Activated CD4-positive, alpha-beta T cell treated with anti-CD3 and anti-CD28 coated beads, Interleukin-2, amount 50 U/mL, for 48 hours (primary cell): ENCODE results near the gene MIB2.

ENCODE experiments used
- DNase-seq, 2 experiments: peaks; one replicate each; pipeline ENCODE4 v3.0.0-alpha.2; 2020

MIB2 gene

DNA sequence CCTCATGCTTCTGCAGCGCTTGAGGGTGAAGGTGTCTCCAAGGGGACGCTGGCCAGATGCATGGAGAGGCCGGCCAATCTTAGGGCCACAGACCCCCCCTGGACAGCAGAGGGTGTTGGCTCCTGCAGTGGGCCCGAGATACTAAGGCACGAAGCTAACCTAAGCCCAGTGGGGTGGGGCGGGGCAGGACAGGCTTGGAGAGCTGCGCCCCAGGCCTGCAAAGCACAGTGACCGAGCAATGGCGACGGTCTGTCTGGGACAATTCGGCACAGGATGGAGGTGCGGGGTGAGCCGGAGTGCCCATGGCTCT, 16.6 kb upstream of the MIB2 start:
- no peak for DNase-seq

DNA sequence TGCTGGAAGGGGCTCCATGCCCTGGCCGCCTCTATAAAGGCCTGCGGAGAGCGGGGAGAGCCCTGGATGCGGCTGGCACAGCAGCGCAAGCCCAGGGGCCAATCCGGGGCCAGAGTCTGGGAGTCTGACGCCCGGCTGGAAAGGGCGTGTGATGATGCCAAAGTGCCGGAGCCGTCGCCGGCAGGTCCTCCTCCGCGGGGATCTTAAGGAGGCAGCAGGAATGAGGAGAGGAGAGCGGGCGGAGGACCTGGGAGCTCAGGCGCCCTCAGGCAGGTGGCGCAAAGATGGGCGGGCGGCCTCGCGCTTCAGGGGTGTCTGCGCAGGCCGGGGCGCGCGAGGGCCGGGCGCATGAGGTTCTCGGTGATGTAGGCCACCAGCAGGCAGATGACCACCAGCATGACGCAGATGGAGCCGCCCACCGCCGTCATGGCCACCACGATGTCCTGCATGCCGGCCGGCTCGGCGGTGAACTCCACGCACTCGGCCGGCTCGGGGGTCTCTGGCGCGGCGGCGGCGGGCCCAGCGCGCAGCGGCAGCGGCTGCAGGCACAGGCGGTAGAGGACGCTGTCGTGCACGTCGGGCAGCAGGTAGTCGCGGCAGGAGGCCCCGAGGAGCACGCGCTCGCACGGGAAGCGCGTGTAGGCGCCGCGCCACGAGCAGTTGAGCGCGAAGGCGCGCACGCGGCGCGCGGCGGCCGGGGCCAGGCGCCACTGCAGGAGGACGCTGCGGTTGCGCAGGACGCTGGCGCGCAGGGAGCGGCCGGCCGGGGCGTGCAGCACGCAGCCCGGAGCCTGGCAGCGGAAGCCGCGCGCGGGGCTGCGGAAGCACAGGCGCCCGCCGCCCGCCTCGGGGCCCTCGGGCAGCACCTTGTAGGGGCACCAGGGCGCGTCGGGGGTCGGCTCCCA, 16.0 kb upstream of the MIB2 start:
- DNase-seq = peak in 1 of 2 experiments; percentile 35

DNA sequence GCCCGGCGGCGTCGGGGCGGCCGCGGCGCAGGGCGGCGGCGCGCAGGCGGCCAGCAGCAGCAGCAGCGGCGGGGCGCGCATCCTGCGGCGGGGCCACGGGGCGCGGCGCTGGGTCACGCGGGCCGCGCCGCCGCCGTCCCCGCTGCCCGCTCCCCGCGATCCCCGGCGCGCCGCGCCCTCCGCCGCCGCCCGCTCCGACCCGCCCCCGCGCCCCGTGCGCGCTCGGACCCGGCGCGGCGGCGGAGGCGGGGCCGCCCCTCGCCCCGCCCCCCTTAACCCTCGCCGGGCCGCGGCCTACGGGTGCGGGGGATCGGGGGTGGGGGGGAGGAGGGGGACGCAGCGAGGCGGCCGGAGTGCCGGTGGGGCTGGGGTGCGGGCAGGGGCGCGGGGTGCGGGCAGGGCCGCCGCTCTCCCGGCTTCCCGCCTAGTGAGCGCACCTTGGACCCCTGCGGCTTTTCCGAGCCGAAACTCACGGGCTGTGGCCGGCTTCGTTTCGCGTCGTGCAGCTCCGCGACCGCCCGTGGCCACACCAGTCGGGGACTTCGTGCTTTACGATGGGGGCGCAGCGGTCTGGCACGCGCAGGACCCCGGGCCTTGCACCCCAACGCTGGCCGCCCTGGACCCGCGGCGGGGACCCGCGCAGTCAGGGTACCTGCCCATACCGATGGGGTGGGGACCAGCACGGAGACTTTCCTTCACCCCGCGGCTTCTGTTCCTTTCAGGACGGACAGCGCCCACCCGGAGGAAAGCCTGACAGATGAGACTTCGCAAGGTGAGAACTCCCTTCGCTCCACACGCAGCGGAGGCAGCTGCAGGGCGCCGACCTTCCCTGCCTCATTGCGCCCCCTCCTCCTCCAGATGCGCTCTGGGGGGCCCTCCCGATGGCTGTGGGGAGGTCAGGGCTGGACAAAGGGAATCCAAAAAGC, 15.1 kb upstream of the MIB2 start, which contains the start of gene FNDC10:
Gene FNDC10 (minus strand): TSS at position 201 of the 926 bp plus-strand sequence. CDS start 120 bp downstream, at position 81.
- no peak for DNase-seq

DNA sequence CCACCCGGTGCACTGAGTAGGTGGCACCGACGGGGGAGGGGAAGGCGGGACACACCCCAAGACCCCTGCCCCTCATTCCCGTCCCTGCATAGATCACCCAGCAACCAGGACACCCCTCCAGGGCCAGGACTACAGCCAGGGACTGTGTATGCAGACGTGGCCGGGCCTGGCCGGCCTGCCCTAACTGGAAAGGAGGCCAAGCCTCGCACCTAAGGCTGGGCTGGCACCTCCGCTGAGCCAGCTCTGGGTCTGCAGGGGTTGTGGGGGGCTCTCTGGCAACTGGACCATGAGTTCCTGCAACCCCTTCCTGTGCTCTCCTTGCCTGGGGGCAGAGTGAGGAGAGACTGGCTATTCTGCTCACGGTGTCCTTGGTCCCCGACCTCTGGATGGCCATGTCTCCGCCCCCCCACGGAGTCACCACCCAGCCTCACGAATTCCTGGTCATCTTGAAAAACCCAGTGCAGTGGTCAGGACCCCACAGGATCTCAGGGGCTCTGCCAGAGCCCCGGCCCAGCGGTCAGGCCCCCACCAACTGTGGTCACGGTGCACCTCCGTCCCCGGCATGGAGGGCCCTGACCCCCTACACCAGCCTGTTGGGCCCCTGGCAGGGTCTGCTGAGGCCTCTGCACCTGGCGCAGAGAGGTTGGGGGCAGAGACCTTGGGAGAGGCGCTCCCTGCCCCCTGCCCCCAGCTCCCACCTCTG, 14.3 kb upstream of the MIB2 start:
- DNase-seq = no peak

DNA sequence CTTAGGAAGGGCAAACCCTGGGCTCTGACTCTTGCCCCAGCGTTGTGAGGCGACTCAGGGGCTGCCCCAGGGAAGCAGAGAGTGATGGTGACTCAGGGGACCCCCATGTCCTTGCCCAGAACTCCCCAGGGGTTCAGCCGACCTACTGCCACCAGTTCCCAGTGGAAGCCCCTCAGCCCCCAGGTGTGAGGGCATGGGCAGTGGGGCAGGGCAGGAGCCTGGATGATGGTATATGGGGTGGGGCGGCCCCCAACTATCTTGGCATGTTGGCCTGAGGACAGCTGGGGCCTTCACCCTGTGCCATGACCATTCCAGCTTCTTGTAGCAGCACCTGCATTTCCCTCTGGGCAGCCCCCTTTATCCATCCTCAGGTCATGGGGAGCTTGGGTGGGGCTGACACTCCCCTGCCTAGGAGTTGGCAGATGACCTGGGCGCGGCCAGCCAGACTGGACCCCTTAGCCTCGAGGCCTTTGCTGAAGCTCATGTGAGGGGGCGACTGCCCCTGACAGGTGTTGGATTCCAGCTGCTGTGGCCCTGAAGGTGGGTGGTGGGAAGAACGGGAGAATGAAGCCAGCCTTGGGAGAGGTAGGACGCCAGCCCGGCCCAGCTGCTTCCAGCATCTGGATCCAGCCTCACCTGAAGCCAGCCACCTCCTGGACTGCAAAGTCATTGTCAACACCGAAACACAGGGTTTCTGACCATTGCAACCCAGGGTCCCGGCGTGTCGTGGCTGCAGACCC, 13.6 kb upstream of the MIB2 start:
- no peak for DNase-seq

DNA sequence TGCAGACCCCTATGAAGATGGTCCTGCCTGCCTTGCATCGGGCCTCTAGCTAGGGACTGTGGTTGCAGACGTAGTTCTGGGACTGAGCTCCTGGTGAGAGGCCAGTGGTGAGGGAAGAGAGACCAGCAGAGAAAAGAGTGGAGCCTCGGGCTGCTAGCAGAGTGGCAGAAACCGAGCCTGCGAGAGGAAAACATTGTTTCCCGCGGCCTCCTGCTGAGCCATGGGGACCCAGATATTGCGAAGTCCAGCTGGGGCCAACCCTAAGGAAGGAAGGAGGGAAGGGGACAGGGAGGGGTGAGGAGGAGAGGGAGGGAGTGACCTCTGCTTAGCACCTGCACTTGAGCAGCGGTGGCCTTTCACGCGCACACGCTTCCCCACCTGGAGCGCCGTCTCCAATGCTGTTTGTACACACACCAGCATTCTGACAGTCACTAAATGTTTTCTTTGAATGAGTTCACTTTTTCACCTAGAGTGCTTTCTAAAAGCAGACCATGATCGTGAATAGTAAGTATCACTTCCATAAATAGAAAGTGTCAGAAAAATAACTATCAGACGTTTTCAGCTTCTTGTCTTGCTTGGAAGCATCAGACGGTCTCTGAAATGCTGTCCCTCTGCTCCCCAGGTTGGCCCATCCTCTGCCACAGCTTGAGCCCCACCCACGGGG, 12.9 kb upstream of the MIB2 start:
- DNase-seq = no peak

DNA sequence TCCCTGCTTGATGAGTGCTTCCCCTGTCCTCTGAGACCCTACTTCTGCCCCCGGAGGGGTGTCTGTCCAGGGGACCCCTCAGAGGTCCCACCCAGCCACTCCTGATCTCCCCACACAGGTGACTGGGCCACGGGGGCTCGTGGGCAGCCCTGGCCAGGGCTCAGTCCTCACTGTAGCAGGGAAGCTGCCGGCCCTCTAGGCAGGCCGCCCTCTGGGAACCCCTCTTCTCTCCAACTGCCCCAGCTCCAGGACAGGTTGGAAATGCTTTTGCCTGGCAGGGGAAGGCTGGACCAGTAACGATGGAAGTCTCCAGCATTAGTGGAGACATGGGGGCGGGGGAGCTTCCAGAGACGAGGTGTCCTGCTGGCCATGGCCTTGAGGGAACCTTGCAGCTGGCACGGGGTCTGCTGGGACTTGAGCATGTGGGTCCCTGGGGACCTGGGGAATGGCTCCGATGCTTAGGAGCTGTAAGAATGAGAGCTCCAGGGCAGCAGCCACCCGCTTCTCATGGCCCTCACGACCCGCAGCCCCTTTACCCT, 12.3 kb upstream of the MIB2 start:
- no peak for DNase-seq

DNA sequence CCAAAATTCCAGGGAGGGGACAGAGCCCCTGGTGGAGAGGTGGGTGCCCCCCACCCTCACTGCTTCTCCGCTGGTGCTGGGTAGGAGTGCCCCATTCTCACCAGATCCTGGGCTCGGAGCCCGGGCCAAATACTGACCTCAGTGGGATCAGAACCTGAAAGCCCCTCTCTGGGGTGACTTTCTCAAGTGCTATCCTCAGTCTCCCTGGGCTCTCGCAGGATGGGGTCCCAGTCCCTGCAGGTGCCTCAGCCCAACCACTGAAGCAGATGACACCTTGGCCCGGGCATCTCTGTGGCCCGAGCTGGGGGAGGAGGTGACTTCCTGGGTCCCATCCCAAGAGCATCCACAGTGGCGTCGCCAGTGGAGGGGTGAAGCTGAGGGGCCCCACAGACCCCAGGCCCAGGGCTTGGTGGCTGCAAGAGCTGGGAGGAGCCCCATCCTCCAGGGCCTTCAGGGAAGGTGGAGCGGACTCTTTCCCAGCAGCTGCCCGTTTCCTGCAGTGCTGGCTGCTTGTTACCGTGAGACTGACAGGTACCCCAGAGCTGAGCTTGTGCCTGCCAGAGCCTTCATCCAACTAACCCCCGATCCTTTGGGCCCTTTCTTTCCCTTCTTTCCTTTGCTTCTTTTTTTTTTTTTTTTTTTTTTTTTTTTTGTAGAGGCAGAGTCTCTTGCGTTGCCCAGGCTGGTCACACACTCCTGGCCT, 11.5 kb upstream of the MIB2 start:
- DNase-seq = no peak

DNA sequence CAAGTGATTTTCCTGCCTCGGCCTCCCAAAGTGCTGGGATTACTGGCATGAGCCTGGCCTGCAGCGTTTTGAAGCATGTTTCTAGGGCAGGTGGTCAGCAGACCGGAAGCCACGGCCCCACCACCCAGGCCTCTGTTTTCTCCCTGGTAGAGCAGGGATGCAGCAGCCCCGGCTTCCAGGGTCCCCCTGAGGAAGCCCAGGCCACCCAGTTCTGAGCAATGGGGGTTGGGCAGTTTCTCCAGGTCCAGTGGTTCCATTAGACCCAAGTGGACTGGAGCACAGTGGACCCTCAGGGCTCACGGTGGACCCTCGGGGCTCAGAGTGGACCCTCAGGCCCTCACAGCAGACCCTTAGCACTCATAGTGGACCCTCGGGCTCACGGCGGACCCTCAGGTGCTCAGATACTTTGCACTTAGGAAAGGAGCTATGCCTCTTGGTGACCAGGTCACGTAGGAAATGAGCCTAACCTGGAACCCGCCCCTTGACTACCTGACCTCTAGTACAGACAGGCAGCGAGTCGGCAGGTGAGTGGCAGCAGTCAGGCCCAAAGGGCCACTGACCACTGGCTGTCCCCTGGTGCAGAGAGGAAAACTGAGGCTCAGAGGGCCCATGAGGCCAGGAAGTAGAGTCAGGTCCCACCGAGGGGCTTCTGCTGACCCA, 10.8 kb upstream of the MIB2 start:
- no peak for DNase-seq

DNA sequence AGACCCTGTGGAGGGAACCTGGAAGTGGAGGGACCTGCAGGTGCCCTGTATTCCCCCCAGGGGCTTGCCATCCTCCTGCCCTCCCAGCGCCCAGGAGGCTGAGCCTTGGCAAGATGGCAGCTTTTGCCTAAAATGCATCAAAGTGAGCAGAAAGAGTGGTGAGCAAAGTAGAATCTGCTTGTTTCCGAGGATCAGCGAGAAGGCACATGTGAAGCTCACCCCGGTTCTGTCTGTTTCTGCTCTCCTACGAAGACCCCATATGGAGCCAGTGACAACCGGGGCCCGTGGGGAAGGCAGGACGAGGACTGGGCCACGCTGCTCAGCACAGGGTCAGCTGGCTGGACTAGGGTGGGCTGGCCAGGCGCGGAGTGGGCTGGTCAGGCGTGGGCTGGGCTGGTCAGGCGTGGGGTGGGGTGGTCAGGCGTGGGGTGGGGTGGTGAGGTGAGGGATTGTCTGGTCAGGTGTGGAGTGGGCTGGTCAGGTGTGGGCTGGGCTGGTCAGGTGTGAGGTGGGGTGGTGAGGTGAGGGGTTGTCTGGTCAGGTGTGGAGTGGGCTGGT, 10.2 kb upstream of the MIB2 start:
- DNase-seq = no peak

DNA sequence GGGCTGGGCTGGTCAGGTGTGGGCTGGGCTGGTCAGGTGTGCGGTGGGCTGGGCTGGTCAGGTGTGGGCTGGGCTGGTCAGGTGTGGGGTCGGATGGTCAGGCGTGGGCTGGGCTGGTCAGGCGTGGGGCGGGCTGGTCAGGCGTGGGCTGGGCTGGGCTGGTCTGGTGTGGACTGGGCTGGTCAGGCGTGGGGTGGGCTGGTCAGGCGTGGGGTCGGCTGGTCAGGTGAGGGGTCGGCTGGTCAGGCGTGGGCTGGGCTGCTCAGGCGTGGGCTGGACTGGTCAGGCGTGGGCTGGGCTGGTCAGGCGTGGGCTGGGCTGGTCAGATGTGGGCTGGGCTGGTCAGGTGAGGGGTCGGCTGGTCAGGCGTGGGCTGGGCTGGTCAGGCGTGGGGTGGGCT, 9.6 kb upstream of the MIB2 start:
- no peak for DNase-seq

DNA sequence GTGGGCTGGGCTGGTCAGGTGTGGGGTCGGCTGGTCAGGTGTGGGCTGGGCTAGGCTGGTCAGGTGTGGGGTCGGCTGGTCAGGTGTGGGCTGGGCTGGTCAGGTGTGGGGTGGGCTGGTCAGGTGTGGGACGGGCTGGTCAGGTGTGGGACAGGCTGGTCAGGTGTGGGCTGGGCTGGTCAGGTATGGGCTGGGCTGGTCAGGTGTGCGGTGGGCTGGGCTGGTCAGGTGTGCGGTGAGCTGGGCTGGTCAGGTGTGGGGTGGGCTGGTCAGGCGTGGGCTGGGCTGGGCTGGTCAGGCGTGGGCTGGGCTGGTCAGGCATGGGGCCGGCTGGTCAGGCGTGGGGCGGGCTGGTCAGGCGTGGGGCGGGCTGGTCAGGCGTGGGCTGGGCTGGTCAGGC, 9.1 kb upstream of the MIB2 start:
- no peak for DNase-seq

DNA sequence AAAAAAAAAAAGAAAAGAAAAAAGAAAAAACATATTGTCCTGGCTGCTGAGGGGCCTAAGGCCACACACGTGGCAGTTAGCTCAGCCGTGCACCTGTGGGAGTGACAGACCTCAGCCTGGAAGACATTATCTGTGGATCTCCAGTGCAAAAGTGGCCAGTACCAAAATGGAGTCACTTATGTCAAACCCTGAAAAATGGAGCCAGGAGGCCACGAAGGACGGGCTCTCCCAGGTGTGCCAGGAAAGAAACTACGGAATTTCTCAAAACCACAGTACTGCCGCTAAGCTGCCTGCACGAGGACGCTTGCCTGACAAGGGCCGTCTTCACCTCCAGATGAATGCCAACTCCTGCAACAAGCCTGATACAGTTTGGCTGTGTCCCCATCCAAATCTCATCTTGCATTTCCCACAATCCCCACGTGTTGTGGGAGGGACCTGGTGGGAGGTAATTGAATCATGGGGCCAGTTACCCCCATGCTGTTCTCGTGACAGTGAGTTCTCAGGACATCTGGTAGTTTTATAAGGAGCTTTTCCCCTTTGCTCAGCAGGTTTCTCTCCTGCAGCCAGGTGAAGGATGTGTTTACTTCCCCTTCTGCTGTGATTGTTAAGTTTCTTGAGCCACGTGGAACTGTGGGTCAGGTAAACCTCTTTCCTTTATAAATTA, 5.3 kb upstream of the MIB2 start:
- no peak for DNase-seq

DNA sequence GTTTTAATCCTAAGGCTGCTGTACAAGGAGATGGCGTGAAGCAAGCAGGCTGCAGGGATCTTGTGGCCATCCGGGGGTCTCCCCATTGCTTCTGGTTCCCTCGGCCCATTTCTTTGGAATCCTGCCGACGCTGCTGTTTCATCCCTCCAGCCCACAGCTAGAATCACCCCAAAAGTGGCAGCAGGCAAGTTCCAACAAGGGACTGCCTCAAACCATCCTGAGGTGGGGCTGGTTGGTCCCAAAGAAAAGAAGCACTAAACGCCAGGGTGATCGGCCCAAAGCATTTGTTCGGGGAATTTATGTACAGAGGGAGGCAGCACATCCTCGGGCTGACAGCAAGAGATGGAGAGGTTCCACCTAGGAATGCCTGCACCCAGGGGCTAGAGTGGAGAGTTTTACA, 4.5 kb upstream of the MIB2 start:
- DNase-seq = no peak

DNA sequence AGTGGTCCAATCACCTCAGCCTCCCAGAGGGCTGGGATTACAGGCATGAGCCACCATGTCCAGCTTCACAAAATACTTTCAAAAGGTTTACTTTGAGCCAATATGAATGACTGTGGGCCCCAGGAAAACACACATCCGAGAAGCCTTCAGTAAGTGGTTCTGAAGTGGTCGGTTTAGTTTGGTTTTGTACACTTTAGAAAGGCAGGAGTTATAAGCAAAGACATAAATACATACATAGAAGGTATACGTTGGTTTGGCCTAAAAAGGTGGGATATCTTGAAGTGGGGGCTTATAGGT, 3.2 kb upstream of the MIB2 start:
- DNase-seq = no peak

DNA sequence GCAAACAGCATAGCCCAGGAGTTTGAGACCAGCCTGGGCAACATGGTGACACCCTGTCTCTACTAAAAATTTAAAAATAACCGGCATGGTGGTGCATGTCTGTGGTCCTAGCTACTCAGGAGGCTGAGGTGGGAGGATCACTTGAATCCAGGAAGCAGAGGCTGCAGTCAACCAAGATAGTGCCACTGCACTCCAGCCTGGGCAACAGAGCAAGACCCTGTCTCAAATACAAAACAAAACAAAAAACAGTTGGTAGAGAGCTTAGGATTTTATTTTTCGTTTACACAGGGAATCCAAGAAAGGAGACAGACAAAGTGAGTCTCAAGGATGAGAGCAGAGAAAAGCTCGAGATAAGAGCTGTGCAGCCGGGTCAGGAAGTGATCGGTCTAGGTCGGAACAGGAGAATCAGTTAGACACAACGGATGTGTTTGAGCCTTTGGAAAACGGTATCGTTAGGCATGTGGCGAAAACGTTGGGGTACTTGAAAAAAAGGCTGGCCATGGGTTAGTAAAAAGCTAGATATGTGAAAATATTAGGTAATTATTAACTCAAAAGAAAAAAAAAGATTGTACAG, 1.7 kb upstream of the MIB2 start:
- DNase-seq = no peak

DNA sequence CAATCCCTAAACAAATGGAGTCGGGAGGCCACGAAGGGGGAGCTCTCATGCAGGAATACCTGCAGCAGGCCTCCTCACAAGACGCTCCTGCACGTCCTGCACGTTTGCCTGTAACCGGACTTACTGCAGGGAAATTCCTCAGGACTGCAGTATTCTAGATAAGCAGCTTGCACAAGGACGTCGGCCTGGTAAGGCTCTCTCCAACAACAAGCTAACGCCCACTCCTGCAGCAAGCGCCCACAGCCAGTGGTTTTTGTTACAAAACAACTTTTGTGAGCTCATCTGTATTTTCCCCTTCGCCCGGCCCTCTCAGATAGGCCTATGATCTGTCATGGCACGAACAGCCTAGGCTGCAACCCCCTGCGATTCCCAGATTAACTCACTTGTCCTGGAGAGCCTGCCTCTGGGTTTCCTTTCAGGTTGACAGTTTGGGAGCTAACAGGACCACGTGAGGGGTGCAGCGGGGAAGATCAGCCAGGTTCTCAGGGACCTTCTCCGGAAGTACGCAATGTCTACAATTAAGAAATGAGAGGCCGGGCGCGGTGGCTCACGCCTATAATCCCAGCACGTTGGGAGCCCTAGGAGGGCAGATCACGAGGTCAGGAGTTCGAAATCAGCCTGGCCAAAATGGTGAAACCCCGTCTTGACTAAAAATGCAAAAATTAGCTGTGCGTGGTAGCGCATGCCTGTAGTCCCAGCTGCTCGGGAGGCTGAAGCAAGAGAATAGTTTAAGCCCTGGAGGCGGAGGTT, 921 bp upstream of the MIB2 start:
- DNase-seq = peak; percentile 66 to 73

DNA sequence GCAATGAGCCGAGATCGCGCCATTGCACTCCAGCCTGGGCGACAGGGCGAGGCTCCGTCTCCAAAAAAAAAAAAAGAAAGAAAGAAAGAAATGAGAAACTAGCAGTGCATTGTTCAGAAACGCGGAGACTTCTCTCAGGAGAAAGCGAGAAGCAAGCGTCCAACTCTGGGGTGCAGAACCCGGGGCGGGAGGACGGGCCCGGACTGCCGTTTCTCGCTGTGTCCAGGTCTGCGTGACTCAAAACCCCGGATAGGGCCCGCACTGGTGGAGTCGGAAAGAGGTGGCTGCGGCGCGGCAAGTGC, 395 bp upstream of the MIB2 start:
- DNase-seq = no peak
